IgD-negative memory B cell (primary cell): ENCODE data around the gene TOP2A. TPM values are rescaled to one million over a fixed set of nuclear protein-coding genes. Genes with fewer than 3 reads are reported as not detected.

Experiments used
- H3K27ac Mint-ChIP-seq, 3 donors: one replicate each; pipeline ENCODE4 v1.8.0; 2020 to 2022; ENCODE audit warnings: mild to moderate bottlenecking in 3 of 3, mixed read lengths in 3 of 3, moderate library complexity in 1 of 3
- H3K27me3 Mint-ChIP-seq: one replicate; pipeline ENCODE4 v1.8.0; 2021; ENCODE audit warnings: mixed read lengths
- H3K36me3 Mint-ChIP-seq: one replicate; pipeline ENCODE4 v1.8.0; 2020; ENCODE audit warnings: mild to moderate bottlenecking, mixed read lengths
- H3K4me1 Mint-ChIP-seq, 3 donors: one replicate each; pipeline ENCODE4 v1.8.0; 2020 to 2022; ENCODE audit warnings: mixed read lengths in 3 of 3, mild to moderate bottlenecking in 1 of 3
- H3K4me3 Mint-ChIP-seq, 4 donors: one replicate each; pipeline ENCODE4 v1.8.0; 2020 to 2022; ENCODE audit warnings: mild to moderate bottlenecking in 4 of 4, mixed read lengths in 4 of 4, moderate library complexity in 3 of 4
- H3K9me3 Mint-ChIP-seq, 3 donors: one replicate each; pipeline ENCODE4 v1.8.0; 2020 to 2021; ENCODE audit warnings: mixed read lengths in 3 of 3, mild to moderate bottlenecking in 1 of 3
- polyA plus RNA-seq: library from polyadenylated mRNA; unstranded; fragments of 300-500 nt; fragmentation: Illumina TruSeq; gene quantifications from one replicate; pipeline ENCODE4 v1.2.3, GENCODE V29; 2021

TOP2A gene
- polyA plus RNA-seq, 1 donor from 2014 or later = not detected

GRCh38 chr17:40345994-40346764 is 71.5 kb downstream of the TOP2A start:
- H3K27me3 Mint-ChIP-seq = no peaks in the 10 kb centered on the region
- H3K9me3 Mint-ChIP-seq = no peaks in the 10 kb centered on the region
- H3K27ac Mint-ChIP-seq = peak overlapping the region; percentile 23 to 93 (median 76)
- peak overlapping the region in 2 of 4 donors; percentile 41 to 50 for H3K4me3 Mint-ChIP-seq
- H3K4me1 Mint-ChIP-seq = peaks cover 19 to 42% (median 40%) of the 10 kb centered on the region in 3 donors
- H3K36me3 Mint-ChIP-seq = peaks cover 3% of the 10 kb centered on the region

GRCh38 chr17:40345161-40345993 is 72.3 kb downstream of the TOP2A start:
- peaks cover 3% of the 10 kb centered on the region for H3K36me3 Mint-ChIP-seq
- H3K27ac Mint-ChIP-seq = peak overlapping the region; percentile 86 to 93 (median 93)
- H3K4me3 Mint-ChIP-seq = peak overlapping the region; percentile 44 to 85 (median 78)
- no peaks in the 10 kb centered on the region for H3K27me3 Mint-ChIP-seq
- peaks cover 25 to 48% (median 46%) of the 10 kb centered on the region in 3 donors for H3K4me1 Mint-ChIP-seq
- no peaks in the 10 kb centered on the region for H3K9me3 Mint-ChIP-seq

GRCh38 chr17:40344421-40345160 is 73.1 kb downstream of the TOP2A start:
- peaks cover 31 to 54% (median 53%) of the 10 kb centered on the region in 3 donors for H3K4me1 Mint-ChIP-seq
- peak overlapping the region; percentile 44 to 85 (median 78) for H3K4me3 Mint-ChIP-seq
- peak overlapping the region; percentile 86 to 93 (median 93) for H3K27ac Mint-ChIP-seq

GRCh38 chr17:40343219-40344119 is 74.2 kb downstream of the TOP2A start:
- Mint-ChIP-seq H3K4me1 (peaks cover 37 to 58% (median 57%) of the 10 kb centered on the region in 3 donors), H3K9me3 (no peaks in the 10 kb centered on the region), H3K4me3 (peak overlapping the region; percentile 71 to 95 (median 80)), H3K27ac (peak overlapping the region; percentile 73 to 93 (median 93)), H3K36me3 (no peaks in the 10 kb centered on the region), H3K27me3 (no peaks in the 10 kb centered on the region)

More at GRCh38 chr17:40344421-40345160, 73.1 kb downstream of the TOP2A start:
- Mint-ChIP-seq H3K36me3 (peaks cover 3% of the 10 kb centered on the region), H3K9me3 (no peaks in the 10 kb centered on the region), H3K27me3 (no peaks in the 10 kb centered on the region)

GRCh38 chr17:40342504-40343218 is 75.0 kb downstream of the TOP2A start:
- H3K36me3 Mint-ChIP-seq = peaks cover 3% of the 10 kb centered on the region
- no peaks in the 10 kb centered on the region for H3K27me3 Mint-ChIP-seq
- peak overlapping the region; percentile 71 to 95 (median 80) for H3K4me3 Mint-ChIP-seq
- no peaks in the 10 kb centered on the region for H3K9me3 Mint-ChIP-seq
- H3K27ac Mint-ChIP-seq = peak overlapping the region; percentile 73 to 93 (median 93)
- H3K4me1 Mint-ChIP-seq = peaks cover 37 to 58% (median 57%) of the 10 kb centered on the region in 3 donors

- Mint-ChIP-seq H3K27ac (peak overlapping the region in 2 of 3 donors; percentile 93), H3K27me3 (no peaks in the 10 kb centered on the region), H3K4me3 (peak overlapping the region; percentile 71 to 95 (median 88)), H3K36me3 (peaks cover 3% of the 10 kb centered on the region), H3K4me1 (peaks cover 37 to 54% (median 51%) of the 10 kb centered on the region in 3 donors), H3K9me3 (no peaks in the 10 kb centered on the region)
These were observed 75.7 kb downstream of the TOP2A start for GRCh38 chr17:40341808-40342503.

- Mint-ChIP-seq H3K9me3 (no peaks in the 10 kb centered on the region), H3K4me3 (peak overlapping the region; percentile 71 to 95 (median 88)), H3K27me3 (no peaks in the 10 kb centered on the region), H3K27ac (peak overlapping the region; percentile 85 to 94 (median 93)), H3K4me1 (peaks cover 37 to 49% (median 46%) of the 10 kb centered on the region in 3 donors), H3K36me3 (peaks cover 3% of the 10 kb centered on the region)
These were observed 76.6 kb downstream of the TOP2A start for GRCh38 chr17:40340880-40341807.

- Mint-ChIP-seq H3K4me3 (peak overlapping the region in 2 of 4 donors; percentile 71 to 76), H3K27ac (peak overlapping the region; percentile 85 to 94 (median 93)), H3K4me1 (peaks cover 37 to 47% (median 45%) of the 10 kb centered on the region in 3 donors), H3K9me3 (no peaks in the 10 kb centered on the region), H3K36me3 (peaks cover 3% of the 10 kb centered on the region), H3K27me3 (no peaks in the 10 kb centered on the region)
These were observed 77.4 kb downstream of the TOP2A start for GRCh38 chr17:40340327-40340726.

- Mint-ChIP-seq H3K27ac (peak overlapping the region in 2 of 3 donors; percentile 65 to 85), H3K4me3 (peak overlapping the region in 1 of 4 donors; percentile 37), H3K9me3 (no peaks in the 10 kb centered on the region), H3K36me3 (peaks cover 3% of the 10 kb centered on the region), H3K4me1 (peaks cover 39 to 51% (median 47%) of the 10 kb centered on the region in 3 donors), H3K27me3 (no peaks in the 10 kb centered on the region)
These were observed 78.6 kb downstream of the TOP2A start for GRCh38 chr17:40338941-40339649.
